Kidney (tissue), 14 donors: ENCODE data around the gene ATXN10. TPM values are rescaled to one million over a fixed set of nuclear protein-coding genes. Genes with fewer than 3 reads are reported as not detected.

Source experiments
- DNase-seq, 5 donors: peaks; one replicate each; pipeline ENCODE4 v3.0.0-alpha.2; 2013 to 2020
- FAIRE-seq: peaks from 2 replicates; lab custom pipeline; 2012; peaks lifted over from hg19 to GRCh38; lab: Jason Lieb, UNC
- H3K27ac ChIP-seq, 2 donors: one replicate each; pipeline ENCODE4 v1.7.0; 2013; ENCODE audit warnings: low read depth in 2 of 2, low read length in 2 of 2, inconsistent platforms in 1 of 2
- H3K27me3 ChIP-seq: one replicate; pipeline ENCODE4 v1.7.1; 2013; ENCODE audit warnings: low read length, inconsistent platforms; ENCODE audit not compliant: control insufficient read depth, insufficient read depth
- H3K36me3 ChIP-seq, 3 donors: one replicate each; pipeline versions ENCODE4 v1.7.0 to v1.7.1; 2013; ENCODE audit warnings: low read length in 3 of 3, control low read depth in 1 of 3, inconsistent platforms in 1 of 3; ENCODE audit not compliant: insufficient read depth in 3 of 3, control insufficient read depth in 2 of 3
- H3K4me1 ChIP-seq, 3 donors: one replicate each; pipeline versions ENCODE4 v1.7.0 to v1.7.1; 2013; ENCODE audit warnings: low read length in 3 of 3, inconsistent platforms in 1 of 3, low read depth in 1 of 3; ENCODE audit not compliant: control insufficient read depth in 2 of 3, insufficient read depth in 2 of 3
- H3K4me3 ChIP-seq, 3 donors: one replicate each; pipeline versions ENCODE4 v1.7.0 to v1.8.1; 2013; ENCODE audit warnings: low read length in 3 of 3, control low read depth in 1 of 3, inconsistent platforms in 1 of 3
- H3K9ac ChIP-seq, 3 donors: one replicate each; pipeline versions ENCODE4 v1.7.0 to v1.7.1; 2013; ENCODE audit warnings: low read length in 3 of 3, control low read depth in 1 of 3, inconsistent platforms in 1 of 3
- H3K9me3 ChIP-seq, 3 donors: one replicate each; pipeline versions ENCODE4 v1.7.0 to v1.7.1; 2013; ENCODE audit warnings: low read length in 3 of 3, control low read depth in 1 of 3, inconsistent platforms in 1 of 3; ENCODE audit not compliant: control insufficient read depth in 2 of 3, insufficient read depth in 1 of 3
- CTCF ChIP-seq: IDR thresholded peaks from 3 replicates; pipeline ENCODE4 v1.5.1; 2012; ENCODE audit warnings: mild to moderate bottlenecking, moderate library complexity, borderline replicate concordance; ENCODE audit not compliant: insufficient read depth; ENCODE audit errors: extremely low read depth
- intact Hi-C: fragments of 100-400 bp; cut with DNase I; formaldehyde crosslinking; loops from one replicate; pipeline ENCODE4 v1.11.1; 2022
- polyA plus RNA-seq: library from polyadenylated mRNA; stranded (reverse); fragments of 350-450 nt; fragmentation: Illumina TruSeq; extraction: RNeasy Lipid Tissue Mini Kit (QIAGEN cat#74804); gene quantifications from one replicate; pipeline ENCODE4 v1.2.3, GENCODE V29; 2014; ENCODE audit warnings: low read depth, low replicate concordance; ENCODE audit not compliant: insufficient read depth
- total RNA-seq: library from RNA; stranded (reverse); fragmentation: NEBNext Ultra II Directional; extraction: Animal tissue kit (Norgen Biotek cat#: 25700); gene quantifications from one replicate; pipeline ENCODE4 v1.2.1, GENCODE V29; 2021
- donor health status: control.
- donor health status: control.
- donor health status: control.
- donor health status: control.
- donor health status: control.
- donor health status: DM: yes; HTN: yes; CAD: no.
- donor health status: Normal renal cell carcinoma (clear cell type).

Gene ATXN10
- total and polyA plus RNA-seq, 2 donors from 2014 or later: 121 to 142 TPM

GRCh38 chr22:45754822-45755221, 83.2 kb downstream of the ATXN10 start:
- FAIRE-seq (no peak), DNase-seq (no peak)
- no peaks in the 10 kb centered on the region for H3K27me3 ChIP-seq
- H3K27ac ChIP-seq: no peak overlapping the region
- no peak for TF ChIP-seq CTCF
- H3K36me3 ChIP-seq: no peaks in the 10 kb centered on the region
- H3K9me3 ChIP-seq: no peaks in the 10 kb centered on the region
- H3K4me3 ChIP-seq: no peak overlapping the region
- H3K4me1 ChIP-seq: no peaks in the 10 kb centered on the region
- intact Hi-C loops: no loop called here
- H3K9ac ChIP-seq: no peak overlapping the region

- Histone ChIP-seq H3K9me3 (no peaks in the 10 kb centered on the region), H3K36me3 (no peaks in the 10 kb centered on the region), H3K27me3 (no peaks in the 10 kb centered on the region), H3K4me3 (no peak overlapping the region), H3K9ac (no peak overlapping the region), H3K27ac (peak overlapping the region in 1 of 2 donors; percentile 34), H3K4me1 (no peaks in the 10 kb centered on the region)
- FAIRE-seq: no peak
- TF ChIP-seq CTCF: no peak
- DNase-seq: no peak
- intact Hi-C loops: no loop called here
Observed at GRCh38 chr22:45756558-45756957, 84.9 kb downstream of the ATXN10 start.

GRCh38 chr22:45757068-45757467, 85.4 kb downstream of the ATXN10 start:
- peak; percentile 74 to 83 (median 77) for DNase-seq
- FAIRE-seq: no peak
- no peak overlapping the region for H3K4me3 ChIP-seq

More at GRCh38 chr22:45757068-45757467, 85.4 kb downstream of the ATXN10 start:
- Histone ChIP-seq H3K27me3 (no peaks in the 10 kb centered on the region), H3K27ac (peak overlapping the region in 1 of 2 donors; percentile 34), H3K4me1 (no peaks in the 10 kb centered on the region), H3K9ac (no peak overlapping the region), H3K9me3 (no peaks in the 10 kb centered on the region), H3K36me3 (no peaks in the 10 kb centered on the region)
- no peak for TF ChIP-seq CTCF
- intact Hi-C loops: no loop called here
